Adrenal gland (tissue), 12 donors: ENCODE data around the gene SYNE2. TPM values are rescaled to one million over a fixed set of nuclear protein-coding genes. Genes with fewer than 3 reads are reported as not detected.

Experiments
- DNase-seq, 7 donors: peaks; one replicate each; pipeline ENCODE4 v3.0.0-alpha.2; 2019 to 2020
- H3K27ac ChIP-seq, 5 donors: fragments of 200-600 bp; sonication (generic) in 4 of 5; 1 replicate in 3 of 5; 2 replicates in 2 of 5; pipeline versions ENCODE4 v1.5.1 to v1.8.0; 2016 to 2020; ENCODE audit warnings: mild to moderate bottlenecking in 1 of 5
- H3K27me3 ChIP-seq: fragments of 200-600 bp; 2 replicates; pipeline ENCODE4 v1.8.0; 2021
- H3K36me3 ChIP-seq, 2 donors: fragments of 200-600 bp; replicated peaks in 1 of 2; 1 replicate in 1 of 2; 2 replicates in 1 of 2; pipeline versions ENCODE4 v1.5.1 to v1.8.0; 2018 to 2022
- H3K4me1 ChIP-seq, 2 donors: fragments of 200-600 bp; replicated peaks in 1 of 2; 1 replicate in 1 of 2; 2 replicates in 1 of 2; pipeline versions ENCODE4 v1.5.1 to v1.8.0; 2018 to 2021
- H3K4me3 ChIP-seq, 4 donors: fragments of 200-600 bp; sonication (generic) in 3 of 4; one replicate each; pipeline ENCODE4 v1.5.1; 2016 to 2018
- H3K9me3 ChIP-seq, 3 donors: fragments of 200-600 bp; sonication (generic) in 1 of 3; replicated peaks in 1 of 3; 1 replicate in 2 of 3; 2 replicates in 1 of 3; pipeline versions ENCODE4 v1.5.1 to v1.8.0; 2016 to 2021
- CTCF ChIP-seq, 6 experiments: fragments of 450-650 bp in 4 of 6; fragments of 200-600 bp in 2 of 6; sonication (generic) in 1 of 6; IDR thresholded peaks; 1 replicate in 5 of 6; 2 replicates in 1 of 6; pipeline versions ENCODE4 v1.5.1 to v1.8.0; 2016 to 2021; ENCODE audit warnings: antibody characterized with exemption in 6 of 6, mild to moderate bottlenecking in 2 of 6, moderate library complexity in 1 of 6
- POLR2A ChIP-seq, 2 donors: fragments of 450-650 bp; IDR thresholded peaks; one replicate each; pipeline ENCODE4 v1.6.1; 2017; ENCODE audit warnings: antibody characterized with exemption in 2 of 2, mild to moderate bottlenecking in 2 of 2, moderate library complexity in 1 of 2
- WGBS, 4 donors: extraction: QIAGEN DNeasy Blood & Tissue Kit in 2 of 4; methylation state at CpG; one replicate each; pipeline versions ENCODE4 v1.1.5 to v1.1.7; 2013 to 2017; 5-methylcytosine and 5-hydroxymethylcytosine counted together
- intact Hi-C, 2 donors: fragments of 100-400 bp; cut with DNase I; formaldehyde crosslinking; loops; one replicate each; pipeline versions ENCODE4 v1.14.1 to v1.15.0; 2022 to 2023
- polyA plus RNA-seq, 3 donors: library from polyadenylated mRNA; stranded (reverse); fragments of 200-250 nt in 2 of 3; fragments of 350-450 nt in 1 of 3; fragmentation: Illumina TruSeq in 1 of 3; extraction: RNeasy Lipid Tissue Mini Kit (QIAGEN cat#74804) in 1 of 3; gene quantifications; one replicate each; pipeline ENCODE4 v1.2.3, GENCODE V29; 2013 to 2014
- total RNA-seq, 9 donors: library from RNA; depleted of rRNA in 4 of 9; stranded (reverse); fragments of >200 nt in 4 of 9; fragments of 120-200 nt in 1 of 9; fragmentation: NEBNext Ultra II Directional in 1 of 9; extraction: Animal tissue kit (Norgen Biotek cat#: 25700) in 1 of 9; gene quantifications; one replicate each; pipeline versions ENCODE4 v1.1.0 to v1.2.4, GENCODE V29; 2013 to 2023
- donor health status: healthy with polysubstance abuse.
- donor health status: Bipolar disorder and iron deficiency.
- donor health status: DM: yes; HTN: yes; CAD: no.
- donor health status: DM: no; HTN: no; CAD: no.
- donor health status: DM: no; HTN: no; CAD: no.
- donor health status: DM: yes; HTN: yes; CAD: no.

SYNE2 gene
- total and polyA plus RNA-seq, 12 donors = 21.4 to 140 (median 56.1) TPM

GRCh38 chr14:63926641-63927040 lies 73.8 kb downstream of the SYNE2 start:
- TF ChIP-seq POLR2A (IDR thresholded peaks at IDR 0.05) (no peak), CTCF (IDR thresholded peaks at IDR 0.05) (no peak)
- intact Hi-C loops = no loop called here
- no peak for DNase-seq
- Histone ChIP-seq H3K9me3 (no peaks in the 10 kb centered on the region), H3K36me3 (no peaks in the 10 kb centered on the region), H3K27me3 (no peaks in the 10 kb centered on the region), H3K4me1 (no peaks in the 10 kb centered on the region), H3K4me3 (no peak overlapping the region), H3K27ac (no peak overlapping the region)
- 97 to 100% (median 100%) methylated on average over 2 of the region's 2 CpGs for WGBS, 4 donors

- TF ChIP-seq CTCF (IDR thresholded peaks at IDR 0.05) (no peak), POLR2A (IDR thresholded peaks at IDR 0.05) (no peak)
- Histone ChIP-seq H3K27ac (peak overlapping the region in 1 of 5 donors; percentile 1), H3K9me3 (no peaks in the 10 kb centered on the region), H3K27me3 (no peaks in the 10 kb centered on the region), H3K4me3 (no peak overlapping the region), H3K36me3 (no peaks in the 10 kb centered on the region), H3K4me1 (no peaks in the 10 kb centered on the region)
- intact Hi-C loops = no loop called here
- no peak for DNase-seq
- 60 to 72% (median 63%) methylated on average over 2 to 3 of the region's 3 CpGs for WGBS, 4 donors
Observed at GRCh38 chr14:63928744-63929174, 76.0 kb downstream of the SYNE2 start.

- Histone ChIP-seq H3K27me3 (no peaks in the 10 kb centered on the region), H3K36me3 (no peaks in the 10 kb centered on the region), H3K4me1 (no peaks in the 10 kb centered on the region), H3K4me3 (peak overlapping the region in 1 of 4 donors; percentile 0), H3K9me3 (no peaks in the 10 kb centered on the region), H3K27ac (peak overlapping the region in 1 of 5 donors; percentile 19)
- 80 to 86% (median 83%) methylated on average over 3 of the region's 3 CpGs for WGBS, 4 donors
- intact Hi-C loops = no loop called here
- TF ChIP-seq CTCF (IDR thresholded peaks at IDR 0.05) (no peak), POLR2A (IDR thresholded peaks at IDR 0.05) (no peak)
- DNase-seq = no peak
Observed at GRCh38 chr14:63933110-63933509, 80.3 kb downstream of the SYNE2 start.

GRCh38 chr14:63933711-63934110 lies 80.9 kb downstream of the SYNE2 start:
- 69 to 84% (median 80%) methylated on average over 3 of the region's 3 CpGs for WGBS, 4 donors

More at GRCh38 chr14:63933711-63934110, 80.9 kb downstream of the SYNE2 start:
- no peak for DNase-seq
- no peaks in the 10 kb centered on the region for H3K9me3 ChIP-seq
- no peak overlapping the region for H3K27ac ChIP-seq
- no peaks in the 10 kb centered on the region for H3K27me3 ChIP-seq
- H3K4me3 ChIP-seq = no peak overlapping the region
- intact Hi-C loops = no loop called here
- H3K36me3 ChIP-seq = no peaks in the 10 kb centered on the region
- TF ChIP-seq POLR2A (IDR thresholded peaks at IDR 0.05) (no peak), CTCF (IDR thresholded peaks at IDR 0.05) (no peak)
- no peaks in the 10 kb centered on the region for H3K4me1 ChIP-seq
